ENCODE results near the gene MSI1.

The MSI1 gene

DNA sequence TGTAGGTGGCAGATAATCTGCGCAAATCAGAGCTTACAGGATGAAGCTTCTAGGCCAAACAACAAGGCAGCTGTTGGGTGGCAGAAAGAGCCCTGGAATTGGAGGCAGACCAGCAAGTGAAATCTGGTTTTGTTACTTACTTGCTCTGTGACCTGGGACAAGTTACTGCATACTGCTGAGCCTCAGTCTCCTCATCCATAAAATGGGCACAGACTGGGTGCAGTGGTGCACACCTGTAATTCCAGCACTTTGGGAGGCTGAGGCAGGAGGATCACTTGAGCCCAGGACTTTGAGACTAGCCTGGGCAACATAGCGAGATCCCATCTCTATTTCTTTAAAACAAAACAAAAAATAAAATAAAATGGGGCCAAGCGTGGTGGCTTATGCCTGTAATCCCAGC lies 37.6 kb upstream of the MSI1 start:
- H3K27ac ChIP-seq = no peak overlapping the region
- no peak for TF ChIP-seq CTCF (conservative IDR thresholded peaks at IDR 0.05)

GRCh38 chr12:120406069-120406468 lies 37.1 kb upstream of the MSI1 start:
- no peak overlapping the region for H3K27ac ChIP-seq
- TF ChIP-seq CTCF (conservative IDR thresholded peaks at IDR 0.05) = no peak

GRCh38 chr12:120404271-120404670 lies 35.3 kb upstream of the MSI1 start:
- no peak overlapping the region for H3K27ac ChIP-seq
- TF ChIP-seq CTCF (conservative IDR thresholded peaks at IDR 0.05) = no peak

DNA sequence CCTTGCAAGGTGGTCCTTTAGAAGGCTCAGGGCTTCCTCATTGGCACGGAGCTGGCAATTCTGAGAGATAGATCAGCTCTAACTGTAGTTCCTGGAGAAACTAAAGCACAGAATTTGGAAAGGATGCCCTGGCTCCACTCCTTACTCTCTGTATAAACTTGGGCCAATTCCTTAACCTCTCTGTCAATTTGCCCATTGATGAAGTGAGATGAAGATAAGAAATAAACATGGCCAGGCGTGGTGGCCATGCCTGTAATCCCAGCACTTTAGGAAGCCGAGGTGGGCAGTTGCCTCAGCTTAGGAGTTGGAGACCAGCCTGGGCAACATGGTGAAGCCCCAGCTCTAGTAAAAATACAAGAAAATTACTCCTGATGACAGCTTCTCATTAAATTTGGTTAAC lies 34.9 kb upstream of the MSI1 start:
- TF ChIP-seq CTCF (conservative IDR thresholded peaks at IDR 0.05) = no peak
- no peak overlapping the region for H3K27ac ChIP-seq

DNA sequence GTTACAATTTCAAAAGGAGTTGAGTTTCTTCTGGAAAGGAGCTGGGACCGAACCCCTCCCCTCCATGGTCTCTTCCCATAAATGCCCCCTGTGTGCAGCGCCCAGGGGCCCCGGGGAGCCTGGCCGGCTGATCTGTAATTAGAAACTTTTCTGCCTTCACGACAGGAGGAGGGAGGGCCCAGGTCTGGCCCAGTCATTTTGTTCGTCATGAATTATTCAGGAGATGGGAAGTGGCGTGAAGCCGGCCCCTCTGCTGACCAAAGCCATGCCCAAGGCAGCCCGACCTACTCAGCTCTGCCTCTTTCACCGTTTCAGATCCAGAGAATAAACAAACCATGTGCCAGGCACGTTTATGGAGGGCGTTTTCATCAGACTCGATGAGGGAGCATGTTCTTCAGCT lies 33.3 kb upstream of the MSI1 start:
- no peak for TF ChIP-seq CTCF (conservative IDR thresholded peaks at IDR 0.05)
- no peak overlapping the region for H3K27ac ChIP-seq

DNA sequence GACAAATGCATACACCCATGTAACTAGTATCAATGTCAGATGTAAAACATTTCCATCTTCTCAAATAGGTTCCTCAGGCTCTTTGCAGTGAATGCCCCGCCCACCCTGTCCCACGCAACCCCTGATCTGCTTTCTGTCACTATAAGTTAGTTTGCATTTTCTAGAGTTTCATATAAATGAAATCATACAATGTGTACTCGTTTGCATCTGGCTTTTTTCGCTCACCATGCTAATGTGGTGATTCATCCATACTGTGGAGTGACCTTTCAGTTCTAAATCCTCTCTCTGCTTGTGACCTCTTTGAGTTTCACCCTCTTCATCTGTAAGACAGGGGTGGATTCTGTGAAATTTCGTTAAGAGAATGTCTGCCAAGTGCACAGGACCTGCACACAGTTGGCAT lies 30.6 kb upstream of the MSI1 start:
- H3K27ac ChIP-seq = no peak overlapping the region
- no peak for TF ChIP-seq CTCF (conservative IDR thresholded peaks at IDR 0.05)

DNA sequence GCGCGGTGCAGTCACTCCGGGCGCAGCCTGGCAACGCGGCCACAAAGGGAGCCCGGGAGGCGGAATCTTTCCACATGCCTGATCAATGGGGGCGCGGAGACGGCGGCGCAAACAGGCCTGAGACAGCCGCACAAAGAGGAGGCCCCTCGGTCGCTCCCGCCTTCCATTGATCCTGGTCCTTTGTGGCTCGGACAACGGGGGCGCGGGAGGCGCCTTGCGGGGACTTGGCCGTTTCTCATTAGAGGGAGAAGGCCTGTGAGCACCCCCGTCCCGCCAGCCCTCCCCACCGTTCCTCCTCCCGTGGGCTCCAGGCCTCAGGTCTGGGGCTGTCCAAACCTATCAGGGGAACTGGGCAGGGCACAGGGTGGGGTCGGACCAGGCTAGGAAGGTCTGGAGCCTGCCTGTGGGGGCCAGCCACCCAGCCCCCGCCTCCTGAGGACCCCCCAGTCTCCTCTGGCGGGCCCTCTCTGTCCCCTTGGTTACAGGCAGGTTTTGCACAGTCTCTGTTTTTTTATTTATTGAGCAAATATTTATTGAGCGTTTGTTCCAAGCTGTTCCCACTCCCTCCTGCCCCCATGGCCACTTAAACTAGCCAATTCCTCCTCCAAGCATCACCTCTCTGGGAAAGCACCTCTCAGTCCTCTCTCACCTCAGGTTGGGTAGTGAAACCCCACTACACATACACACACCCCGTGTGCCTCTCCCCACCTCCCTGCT lies 29.0 kb upstream of the MSI1 start:
- no peak for TF ChIP-seq CTCF (conservative IDR thresholded peaks at IDR 0.05)
- H3K27ac ChIP-seq = peak overlapping the region; percentile 39; the same call in 1 of the 2 replicates

All from VCaP (cell line).